ENCODE results near the gene LOXL1.

Gene LOXL1

GRCh38 chr15:73994912-73995622 lies 68.8 kb downstream of the LOXL1 start:
- DNase-seq (ENCODE audit: low read depth): no peak

- no peak for DNase-seq (ENCODE audit: low read depth)
These were observed 70.0 kb downstream of the LOXL1 start for GRCh38 chr15:73996267-73996666.

- DNase-seq (ENCODE audit: low read depth): no peak
These were observed 70.7 kb downstream of the LOXL1 start for GRCh38 chr15:73996939-73997338.

GRCh38 chr15:73997986-73998385 lies 71.7 kb downstream of the LOXL1 start:
- no peak for DNase-seq (ENCODE audit: low read depth)
